Stimulated activated CD4-positive, alpha-beta T cell treated with anti-CD3 and anti-CD28 coated beads, Interleukin-4, amount 100 ng/mL, for 24 hours (primary cell): ENCODE results near the gene ETV6.
"Not testable (repeated sequence)": the region's sequence is repeated elsewhere in the genome, so short reads cannot be mapped to it uniquely, and the experiment has no call there.

Experiments
- DNase-seq: peaks from one replicate; pipeline ENCODE4 v3.0.0-alpha.2; 2020

Gene ETV6

DNA sequence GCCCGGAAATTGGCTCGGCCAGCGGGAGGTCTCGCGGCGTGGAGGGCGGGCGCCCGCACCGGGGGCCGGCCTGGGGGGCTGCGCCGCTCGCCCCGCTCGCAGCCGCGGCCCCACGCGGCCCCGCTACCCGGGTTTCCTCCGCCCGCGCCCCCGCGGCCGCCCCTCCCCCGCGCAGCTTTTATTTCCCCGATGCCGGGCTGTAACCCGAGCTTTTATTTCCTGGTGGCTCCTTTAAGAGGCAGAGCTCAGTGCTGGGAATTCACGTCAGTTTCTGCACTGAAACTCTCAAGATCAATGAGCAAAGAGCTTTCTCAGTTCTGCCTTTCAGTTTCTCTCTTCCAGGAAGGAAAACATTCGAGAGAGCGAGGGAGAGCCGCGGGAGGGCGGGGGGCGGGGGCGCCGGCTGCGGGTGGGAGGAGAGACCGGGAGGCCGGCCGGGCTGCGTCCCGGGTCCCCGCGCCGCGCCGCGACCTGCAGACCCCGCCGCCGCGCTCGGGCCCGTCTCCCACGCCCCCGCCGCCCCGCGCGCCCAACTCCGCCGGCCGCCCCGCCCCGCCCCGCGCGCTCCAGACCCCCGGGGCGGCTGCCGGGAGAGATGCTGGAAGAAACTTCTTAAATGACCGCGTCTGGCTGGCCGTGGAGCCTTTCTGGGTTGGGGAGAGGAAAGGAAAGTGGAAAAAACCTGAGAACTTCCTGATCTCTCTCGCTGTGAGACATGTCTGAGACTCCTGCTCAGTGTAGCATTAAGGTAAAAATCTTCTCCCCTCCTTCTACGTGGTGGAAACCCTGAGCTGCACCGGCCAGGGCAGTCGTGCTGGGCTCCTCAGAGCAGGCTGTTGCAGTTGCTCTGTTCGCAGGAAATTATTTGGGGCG, at the start of gene ETV6:
Gene ETV6 (plus strand): TSS at position 262 of the 873 bp plus-strand sequence. CDS start 454 bp downstream, at position 716.
- DNase-seq, result peak; percentile 83

- no peak for DNase-seq
Measured at GRCh38 chr12:11600199-11600598, 49.3 kb upstream of the ETV6 start.

DNA sequence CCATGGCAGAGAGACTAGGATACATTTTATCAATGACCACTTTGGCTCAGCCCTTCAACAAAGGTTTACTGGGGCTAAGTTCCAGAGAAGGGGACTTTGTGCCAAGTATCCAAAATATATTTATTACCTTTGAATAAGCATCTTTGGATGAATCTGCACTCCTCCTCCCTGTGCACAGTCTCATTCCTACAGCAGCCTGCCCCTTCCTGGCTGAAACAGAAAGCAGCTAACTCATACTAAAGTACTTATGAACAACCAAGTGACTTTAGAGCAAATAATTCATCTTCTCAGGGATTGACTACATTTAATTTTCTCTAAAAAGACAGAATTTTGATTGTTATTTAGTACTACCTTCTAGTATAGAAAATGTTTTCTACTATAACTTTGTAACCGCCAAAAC, 47.8 kb upstream of the ETV6 start:
- DNase-seq, result no peak

- no peak for DNase-seq
Measured at GRCh38 chr12:11607313-11608081, 42.0 kb upstream of the ETV6 start.

GRCh38 chr12:11609045-11609444, 40.4 kb upstream of the ETV6 start:
- DNase-seq, result no peak

GRCh38 chr12:11615481-11615880, 34.0 kb upstream of the ETV6 start:
- DNase-seq, result no peak

DNA sequence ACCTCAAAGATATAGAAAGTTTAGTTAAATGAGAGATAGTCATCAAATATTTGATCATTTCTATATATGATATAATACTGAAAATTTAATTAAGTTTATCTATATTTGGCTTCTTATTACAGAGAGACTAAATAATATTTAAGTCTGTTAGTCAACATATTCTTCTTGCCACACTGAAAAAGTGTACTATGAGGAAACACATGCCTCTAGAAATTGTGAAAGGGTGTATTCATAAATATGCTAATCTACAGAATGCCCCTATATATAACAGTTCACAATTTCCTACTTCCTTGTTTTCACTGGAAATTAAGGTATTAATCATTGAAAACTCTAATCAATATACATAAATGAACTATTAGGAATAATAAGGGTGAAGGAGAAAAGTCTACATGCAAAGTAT, 31.4 kb upstream of the ETV6 start:
- no peak for DNase-seq

DNA sequence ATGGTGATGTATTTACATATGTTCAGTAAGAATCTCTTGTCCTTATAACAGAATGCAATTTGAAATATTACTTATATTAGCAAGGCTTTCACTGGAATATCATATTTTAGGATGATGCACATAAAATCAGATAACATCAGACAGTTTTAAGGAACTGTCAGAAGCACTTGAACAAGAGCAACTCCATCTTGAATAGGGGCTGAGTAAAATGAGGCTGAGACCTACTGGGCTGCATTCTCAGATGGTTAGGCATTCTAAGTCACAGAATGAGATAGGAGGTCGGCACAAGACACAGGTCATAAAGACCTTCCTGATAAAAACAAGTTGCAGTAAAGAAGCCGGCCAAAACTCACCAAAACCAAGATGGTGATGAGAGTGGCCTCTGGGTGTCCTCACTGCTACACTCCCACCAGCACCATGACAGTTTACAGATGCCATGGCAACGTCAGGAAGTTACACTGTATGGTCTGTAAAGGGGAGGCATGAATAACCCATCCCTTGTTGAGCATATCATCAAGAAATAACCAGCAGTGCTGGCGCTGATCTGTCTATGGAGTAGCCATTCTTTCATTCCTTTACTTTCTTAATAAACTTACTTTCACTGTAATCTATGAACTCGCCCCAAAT, 27.6 kb upstream of the ETV6 start:
- DNase-seq, result peak; percentile 11

DNA sequence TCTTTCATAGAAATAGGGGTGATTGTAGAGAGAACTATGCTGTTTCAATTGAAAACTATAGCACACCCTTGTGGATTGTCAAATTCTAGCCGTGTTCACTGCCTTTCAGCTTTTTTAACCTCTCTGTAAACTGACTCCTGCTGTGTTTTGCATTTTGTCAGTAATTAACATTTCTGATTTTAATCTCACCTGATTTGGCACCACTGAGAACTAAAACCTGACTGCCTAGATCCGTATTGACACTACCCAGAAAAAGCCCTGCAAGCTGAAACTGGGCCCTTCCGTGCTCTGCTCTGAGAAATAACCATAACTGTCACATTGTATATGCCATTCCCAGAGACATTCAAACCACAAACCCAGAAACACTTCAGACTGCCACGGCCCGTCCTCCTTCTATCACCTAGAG, 26.6 kb upstream of the ETV6 start:
- DNase-seq, result no peak

DNA sequence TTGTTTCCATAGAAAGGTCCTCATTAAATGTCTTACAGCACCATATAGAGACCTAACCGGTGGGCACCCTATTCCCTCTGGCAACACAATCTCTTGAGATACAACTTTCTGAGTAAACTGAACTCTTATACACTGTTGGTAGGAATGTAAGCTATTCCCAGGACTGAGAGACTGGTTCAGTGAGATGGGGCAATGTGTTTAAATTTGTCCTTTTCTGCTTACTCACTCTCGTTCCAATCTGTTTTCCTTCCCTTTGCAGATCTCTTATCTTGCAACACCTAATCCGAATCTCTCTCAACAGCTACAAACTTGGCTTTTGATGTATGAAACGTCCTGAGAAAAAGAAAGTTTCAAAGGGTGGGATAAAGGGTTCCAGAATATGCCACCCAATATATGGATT, 26.1 kb upstream of the ETV6 start:
- no peak for DNase-seq

GRCh38 chr12:11624116-11624515, 25.4 kb upstream of the ETV6 start:
- no peak for DNase-seq

GRCh38 chr12:11627709-11628108, 21.8 kb upstream of the ETV6 start:
- DNase-seq, result not testable (repeated sequence)

GRCh38 chr12:11628353-11628752, 21.1 kb upstream of the ETV6 start:
- no peak for DNase-seq

GRCh38 chr12:11630046-11630706, 19.3 kb upstream of the ETV6 start:
- DNase-seq, result no peak

- DNase-seq, result no peak
Measured at GRCh38 chr12:11631288-11631687, 18.2 kb upstream of the ETV6 start.

- not testable (repeated sequence) for DNase-seq
Measured at GRCh38 chr12:11631881-11632280, 17.6 kb upstream of the ETV6 start.

DNA sequence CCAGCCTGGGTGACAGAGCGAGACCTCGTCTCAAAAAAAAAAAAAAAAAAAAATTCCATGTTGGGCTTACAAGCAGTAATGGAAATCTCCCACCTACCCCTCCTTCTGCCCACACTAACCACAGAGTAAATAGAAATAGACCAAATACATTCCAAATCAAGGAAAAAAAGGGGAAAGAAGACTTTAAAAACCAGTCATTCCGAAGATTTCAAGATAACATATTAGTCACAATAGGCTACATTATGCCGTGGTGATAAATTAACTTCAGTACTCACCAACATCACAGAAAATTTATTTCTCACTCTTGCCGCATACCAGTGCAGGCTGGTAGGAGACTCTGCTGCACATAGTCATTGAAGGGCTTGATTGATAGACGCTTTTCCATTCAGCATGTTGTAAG, 15.5 kb upstream of the ETV6 start:
- DNase-seq, result no peak

- no peak for DNase-seq
Measured at GRCh38 chr12:11635341-11635740, 14.1 kb upstream of the ETV6 start.

DNA sequence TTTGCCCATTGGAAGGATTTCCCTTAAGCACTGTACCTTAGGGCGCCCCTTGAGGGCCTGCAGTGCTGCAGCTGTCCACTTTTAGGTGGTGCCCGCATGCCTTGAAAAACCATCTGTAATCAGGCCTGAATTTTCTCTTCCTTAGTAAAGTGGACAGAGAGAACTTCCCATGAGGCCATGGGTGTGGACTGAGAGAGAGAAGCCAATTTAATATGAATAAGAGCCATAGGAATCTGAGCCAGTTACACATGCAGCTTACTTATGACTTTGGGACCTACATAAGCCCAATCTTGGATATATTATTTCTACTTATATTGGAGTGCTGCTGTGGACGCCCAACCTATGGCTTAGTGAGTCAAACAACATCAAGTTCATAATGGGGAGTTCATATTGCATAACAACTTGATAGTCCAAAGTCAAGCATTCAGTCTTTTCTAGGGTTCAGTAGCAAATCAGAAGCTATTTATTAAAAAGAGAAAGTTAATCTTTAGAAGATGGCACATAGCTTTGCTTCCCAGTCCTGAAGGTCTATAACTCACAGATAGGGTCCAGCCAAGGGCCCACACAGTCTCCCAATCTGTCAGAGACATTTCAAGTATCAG, 11.1 kb upstream of the ETV6 start:
- no peak for DNase-seq

DNA sequence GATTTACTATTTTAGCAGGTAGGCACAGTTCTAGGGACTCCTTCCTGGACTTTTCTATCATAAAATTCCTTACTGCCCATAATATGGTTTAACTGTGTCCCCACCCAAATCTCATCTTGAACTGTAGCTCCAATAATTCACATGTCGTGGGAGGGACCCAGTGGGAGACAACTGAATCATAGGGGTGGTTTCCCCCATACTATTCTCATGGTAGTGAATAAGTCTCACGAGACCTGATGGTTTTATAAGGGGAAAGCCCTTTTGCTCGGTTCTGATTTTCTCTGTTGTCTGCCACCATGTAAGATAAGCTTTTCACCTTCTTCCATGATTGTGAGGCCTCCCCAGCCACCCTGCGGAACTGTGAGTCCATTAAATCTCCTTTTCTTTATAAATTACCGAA, 10.0 kb upstream of the ETV6 start:
- no peak for DNase-seq

- no peak for DNase-seq
Measured at GRCh38 chr12:11641522-11641921, 8.0 kb upstream of the ETV6 start.

DNA sequence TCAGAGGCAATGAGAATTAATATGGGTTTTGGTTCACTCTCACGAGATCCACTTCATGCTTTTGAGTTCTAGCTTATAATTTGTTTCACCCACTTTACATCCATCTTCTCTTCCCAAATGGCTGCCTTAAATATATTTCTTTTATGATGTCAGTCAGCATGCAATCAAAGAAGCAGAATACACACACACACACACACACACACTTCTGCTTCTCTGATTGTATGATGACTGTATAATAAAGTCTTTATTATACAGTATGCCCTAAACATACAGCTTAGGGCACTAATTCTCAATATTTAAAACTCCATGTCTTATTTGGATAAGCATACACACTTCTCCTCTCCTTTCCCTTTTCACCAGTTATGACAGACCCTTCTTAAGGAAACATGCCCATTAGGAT, 6.7 kb upstream of the ETV6 start:
- no peak for DNase-seq

DNA sequence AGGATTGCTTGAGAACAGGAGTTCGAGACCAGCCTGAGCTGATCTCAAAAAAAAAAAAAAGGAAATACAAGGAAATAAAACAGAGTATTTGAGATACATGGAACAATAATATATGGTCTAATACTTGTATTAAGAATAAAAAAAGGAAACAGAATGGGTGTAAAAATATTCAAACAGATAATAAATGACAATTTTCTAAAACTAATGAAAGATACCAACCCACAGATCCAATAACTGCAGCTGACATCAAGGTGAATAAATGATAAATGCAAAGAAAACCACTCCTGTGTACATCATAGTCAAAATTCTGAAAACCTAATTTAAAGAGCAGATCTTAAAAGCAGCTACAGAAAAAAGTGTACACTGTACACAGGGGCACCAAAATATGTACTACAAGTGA, 4.1 kb upstream of the ETV6 start:
- DNase-seq, result no peak
